WTC11 (cell line): Measurements from ENCODE around the gene NT5C. TPM values are rescaled to one million over a fixed set of nuclear protein-coding genes. Genes with fewer than 3 reads are reported as not detected.

Source experiments
- ATAC-seq: fragments of 200-7000 bp; cut with Tn5 transposase; 2 replicates; pipeline ENCODE4 v1.10.0; 2021; ENCODE audit warnings: mild to moderate bottlenecking, moderate library complexity
- CTCF ChIA-PET: fragments of 300-600 bp; sonication (Branson Sonifier 250); formaldehyde crosslinking; loops from one replicate; lab custom pipeline; 2021; ENCODE audit warnings: antibody characterized with exemption; lab: Charles Lee
- POLR2A ChIA-PET: fragments of 350-600 bp; sonication (Branson Sonifier 250); formaldehyde crosslinking; loops from one replicate; lab custom pipeline; 2021; ENCODE audit warnings: antibody characterized with exemption; lab: Charles Lee
- DNase-seq: peaks from one replicate; pipeline ENCODE4 v3.0.0; 2021; ENCODE audit warnings: low spot score
- H3K27ac Mint-ChIP-seq: 2 replicates; pipeline ENCODE4 v1.8.0; 2021; ENCODE audit warnings: mixed read lengths
- H3K27me3 Mint-ChIP-seq: 2 replicates; pipeline ENCODE4 v1.8.0; 2021; ENCODE audit warnings: low read depth, mild to moderate bottlenecking, moderate library complexity, mixed read lengths
- H3K36me3 Mint-ChIP-seq: 2 replicates; pipeline ENCODE4 v1.8.0; 2021; ENCODE audit warnings: mixed read lengths
- H3K4me1 Mint-ChIP-seq: 2 replicates; pipeline ENCODE4 v1.8.0; 2022; ENCODE audit warnings: mixed read lengths
- H3K4me3 Mint-ChIP-seq: 2 replicates; pipeline ENCODE4 v1.8.0; 2021; ENCODE audit warnings: mild to moderate bottlenecking, moderate library complexity, mixed read lengths
- H3K9me3 Mint-ChIP-seq: 2 replicates; pipeline ENCODE4 v1.8.0; 2021; ENCODE audit warnings: mixed read lengths
- CREB1 ChIP-seq: sonication (generic); formaldehyde crosslinking; IDR thresholded peaks from 2 replicates; pipeline ENCODE4 v1.8.0; 2023; ENCODE audit warnings: mild to moderate bottlenecking, missing genetic modification reagents
- CTCF ChIP-seq: fragments of 200-600 bp; IDR thresholded peaks from 2 replicates; pipeline ENCODE4 v1.8.0; 2022; ENCODE audit warnings: antibody characterized with exemption
- GABPB1 ChIP-seq: sonication (generic); formaldehyde crosslinking; IDR thresholded peaks from 2 replicates; pipeline ENCODE4 v1.8.1; 2023; ENCODE audit warnings: mild to moderate bottlenecking, missing genetic modification reagents
- GRHL2 ChIP-seq: fragments of 250-450 bp; sonication (Bioruptor Pico); IDR thresholded peaks from 2 replicates; pipeline ENCODE4 v1.8.0; 2022; ENCODE audit warnings: mild to moderate bottlenecking, moderate library complexity; ENCODE audit not compliant: insufficient replicate concordance, severe bottlenecking
- NR2C2 ChIP-seq: sonication (generic); formaldehyde crosslinking; IDR thresholded peaks from 2 replicates; pipeline ENCODE4 v1.8.0; 2022; ENCODE audit warnings: mild to moderate bottlenecking, missing genetic modification reagents
- OVOL2 ChIP-seq: fragments of 250-450 bp; sonication (Bioruptor Pico); IDR thresholded peaks from 2 replicates; pipeline ENCODE4 v1.9.0; 2021; ENCODE audit warnings: mild to moderate bottlenecking, borderline replicate concordance
- SOX15 ChIP-seq: fragments of 250-450 bp; sonication (Bioruptor Pico); IDR thresholded peaks from 2 replicates; pipeline ENCODE4 v1.9.0; 2021; ENCODE audit warnings: mild to moderate bottlenecking
- STAT6 ChIP-seq: sonication (generic); formaldehyde crosslinking; conservative IDR thresholded peaks from 2 replicates; pipeline ENCODE4 v1.8.1; 2023; ENCODE audit warnings: mild to moderate bottlenecking, low read depth, missing genetic modification reagents, moderate library complexity
- TEAD1 ChIP-seq: sonication (generic); formaldehyde crosslinking; IDR thresholded peaks from 2 replicates; pipeline ENCODE4 v1.8.0; 2022; ENCODE audit warnings: mild to moderate bottlenecking, missing genetic modification reagents
- TEAD4 ChIP-seq: sonication (generic); formaldehyde crosslinking; IDR thresholded peaks from 2 replicates; pipeline ENCODE4 v1.8.0; 2022; ENCODE audit warnings: mild to moderate bottlenecking, missing genetic modification reagents
- ZBTB43 ChIP-seq: sonication (generic); formaldehyde crosslinking; IDR thresholded peaks from 2 replicates; pipeline ENCODE4 v1.8.1; 2023; ENCODE audit warnings: mild to moderate bottlenecking, missing genetic modification reagents
- ZNF121 ChIP-seq: sonication (generic); formaldehyde crosslinking; IDR thresholded peaks from 2 replicates; pipeline ENCODE4 v1.8.0; 2023; ENCODE audit warnings: missing genetic modification reagents
- ZNF138 ChIP-seq: sonication (generic); formaldehyde crosslinking; conservative IDR thresholded peaks from 2 replicates; pipeline ENCODE4 v1.8.1; 2022; ENCODE audit warnings: mild to moderate bottlenecking, moderate library complexity, missing genetic modification reagents
- ZNF232 ChIP-seq: sonication (generic); formaldehyde crosslinking; IDR thresholded peaks from 2 replicates; pipeline ENCODE4 v1.8.0; 2022; ENCODE audit warnings: mild to moderate bottlenecking, missing genetic modification reagents
- ZNF671 ChIP-seq: fragments of 250-450 bp; sonication (Bioruptor Pico); IDR thresholded peaks from 2 replicates; pipeline ENCODE4 v1.8.0; 2021; ENCODE audit warnings: mild to moderate bottlenecking
- ZSCAN18 ChIP-seq: fragments of 250-450 bp; sonication (Bioruptor Pico); IDR thresholded peaks from 2 replicates; pipeline ENCODE4 v2.1.2; 2022; ENCODE audit warnings: mild to moderate bottlenecking, moderate library complexity
- total RNA-seq: library from RNA; stranded (reverse); gene quantifications from 3 replicates; pipeline ENCODE4 v1.2.3, GENCODE V29; 2021

Gene NT5C
- total RNA-seq, 1 experiment from 2014 or later: 91.0 TPM

- Mint-ChIP-seq H3K9me3 (no peaks in the 10 kb centered on the region), H3K4me3 (no peak overlapping the region), H3K27me3 (no peaks in the 10 kb centered on the region), H3K36me3 (peaks cover 15% of the 10 kb centered on the region), H3K27ac (peak overlapping the region; percentile 88), H3K4me1 (peaks cover 15% of the 10 kb centered on the region)
- ChIA-PET CTCF (interaction anchor here (0.6 to 4.1 kb wide), 75 partner anchors 9 to 769 kb away, joined by 3 to 84 read pairs (median 6); partner anchors contain the start of genes ATP5PD, CDR2L, FDXR and GGA3), POLR2A (interaction anchor here (0.5 to 1.6 kb wide), 13 partner anchors 8 to 743 kb away, joined by 3 to 8 read pairs (median 4); partner anchors contain the start of genes JPT1, MRPL58, NT5C and NUP85)
- ATAC-seq (peak; percentile 51), DNase-seq (peak; percentile 93)
- TF ChIP-seq TEAD1 (CRISPR knock-in tag) (no peak), CTCF (peak; percentile 98)
These were observed 17.6 kb downstream of the NT5C start for GRCh38 chr17:75113798-75114551.

GRCh38 chr17:75111777-75112335 lies 19.7 kb downstream of the NT5C start:
- no peak for TF ChIP-seq ZNF232 (CRISPR knock-in tag)
- no peak for TF ChIP-seq NR2C2 (CRISPR knock-in tag)
- no peak for TF ChIP-seq GABPB1
- TF ChIP-seq OVOL2 (CRISPR knock-in tag): no peak
- no peak for TF ChIP-seq SOX15 (CRISPR knock-in tag)
- no peak for TF ChIP-seq ZNF671 (CRISPR knock-in tag)
- no peak for TF ChIP-seq CREB1
- Mint-ChIP-seq H3K4me1 (peaks cover 19% of the 10 kb centered on the region), H3K4me3 (peak overlapping the region; percentile 36; the same call in 1 of the 2 replicates), H3K36me3 (peaks cover 15% of the 10 kb centered on the region), H3K27me3 (no peaks in the 10 kb centered on the region), H3K9me3 (no peaks in the 10 kb centered on the region), H3K27ac (peak overlapping the region; percentile 69)
- ChIA-PET POLR2A (no interaction called here), CTCF (interaction anchor here (0.7 to 4.1 kb wide), 5 partner anchors 14 to 187 kb away, joined by 3 to 84 read pairs (median 7); partner anchors contain the start of gene NT5C)
- ATAC-seq: no peak
- no peak for DNase-seq

GRCh38 chr17:75110234-75110937 lies 21.2 kb downstream of the NT5C start:
- peaks cover 15% of the 10 kb centered on the region for H3K36me3 Mint-ChIP-seq
- ChIA-PET CTCF (interaction anchor here (0.6 to 2.0 kb wide), 16 partner anchors 13 to 161 kb away, joined by 3 to 11 read pairs (median 4); partner anchors contain the start of genes MIF4GD, NT5C and SLC16A5), POLR2A (interaction anchor here (0.5 to 1.9 kb wide), 9 partner anchors 13 to 159 kb away, joined by 3 to 7 read pairs (median 4); partner anchors contain the start of genes NT5C and SLC16A5)
- H3K27me3 Mint-ChIP-seq: no peaks in the 10 kb centered on the region
- H3K27ac Mint-ChIP-seq: peak overlapping the region; percentile 94
- peak; percentile 51 for DNase-seq
- ATAC-seq: peak; percentile 5
- TF ChIP-seq ZSCAN18 (CRISPR knock-in tag): no peak
- TF ChIP-seq GRHL2 (CRISPR knock-in tag): no peak
- TF ChIP-seq ZNF138 (CRISPR knock-in tag): no peak
- no peak for TF ChIP-seq STAT6 (CRISPR knock-in tag)
- no peak for TF ChIP-seq NR2C2 (CRISPR knock-in tag)
- TF ChIP-seq ZNF121 (CRISPR knock-in tag): peak; percentile 66
- TF ChIP-seq ZBTB43: no peak
- no peak for TF ChIP-seq TEAD4 (CRISPR knock-in tag)
- peaks cover 25% of the 10 kb centered on the region for H3K4me1 Mint-ChIP-seq
- peak overlapping the region; percentile 90 for H3K4me3 Mint-ChIP-seq
- no peaks in the 10 kb centered on the region for H3K9me3 Mint-ChIP-seq
